Neural crest cell (in vitro differentiated cells): ENCODE results near the gene USP35. TPM values are rescaled to one million over a fixed set of nuclear protein-coding genes. Genes with fewer than 3 reads are reported as not detected.

Experiments
- DNase-seq: peaks from one replicate; pipeline ENCODE4 v3.0.0; 2021; ENCODE audit warnings: low read depth, mixed read lengths, low spot score
- H3K27ac Mint-ChIP-seq: one replicate; pipeline ENCODE4 v1.8.0; 2021; ENCODE audit warnings: mild to moderate bottlenecking, mixed read lengths; ENCODE audit not compliant: unreplicated experiment
- H3K27me3 Mint-ChIP-seq: 2 replicates; pipeline ENCODE4 v1.8.0; 2021; ENCODE audit warnings: low read depth, mild to moderate bottlenecking, mixed read lengths
- H3K36me3 Mint-ChIP-seq: 2 replicates; pipeline ENCODE4 v1.8.0; 2021; ENCODE audit warnings: low read depth, mild to moderate bottlenecking, mixed read lengths
- H3K4me1 Mint-ChIP-seq: 2 replicates; pipeline ENCODE4 v1.8.0; 2021; ENCODE audit warnings: mixed read lengths
- H3K4me3 Mint-ChIP-seq: one replicate; pipeline ENCODE4 v1.8.0; 2021; ENCODE audit warnings: mild to moderate bottlenecking, mixed read lengths
- H3K9me3 Mint-ChIP-seq: 2 replicates; pipeline ENCODE4 v1.8.0; 2021; ENCODE audit warnings: mixed read lengths
- CTCF ChIP-seq: fragments of 200-600 bp; sonication (generic); conservative IDR thresholded peaks from 2 replicates; pipeline ENCODE4 v1.5.0; 2021; ENCODE audit warnings: antibody characterized with exemption, mild to moderate bottlenecking
- total RNA-seq: library from RNA; stranded (reverse); gene quantifications from 2 replicates; pipeline ENCODE4 v1.2.1, GENCODE V29; 2021

USP35 gene
- total RNA-seq, 1 donor from 2014 or later, result 11.1 TPM

GRCh38 chr11:78261828-78262227 is 73.1 kb downstream of the USP35 start:
- Mint-ChIP-seq H3K27me3 (no peaks in the 10 kb centered on the region), H3K36me3 (peaks cover 3% of the 10 kb centered on the region), H3K4me3 (no peak overlapping the region)

GRCh38 chr11:78262238-78262637 is 73.5 kb downstream of the USP35 start:
- no peaks in the 10 kb centered on the region for H3K27me3 Mint-ChIP-seq
- H3K9me3 Mint-ChIP-seq, result no peaks in the 10 kb centered on the region
- peaks cover 7% of the 10 kb centered on the region for H3K4me1 Mint-ChIP-seq
- no peak for TF ChIP-seq CTCF
- no peak overlapping the region for H3K4me3 Mint-ChIP-seq
- DNase-seq, result no peak
- no peak overlapping the region for H3K27ac Mint-ChIP-seq
- peaks cover 3% of the 10 kb centered on the region for H3K36me3 Mint-ChIP-seq

More at GRCh38 chr11:78261828-78262227, 73.1 kb downstream of the USP35 start:
- Mint-ChIP-seq H3K9me3 (no peaks in the 10 kb centered on the region), H3K4me1 (peaks cover 7% of the 10 kb centered on the region), H3K27ac (no peak overlapping the region)
- DNase-seq, result no peak
- no peak for TF ChIP-seq CTCF

GRCh38 chr11:78262691-78263090 is 74.0 kb downstream of the USP35 start:
- DNase-seq, result no peak
- no peak for TF ChIP-seq CTCF
- Mint-ChIP-seq H3K27me3 (no peaks in the 10 kb centered on the region), H3K27ac (no peak overlapping the region), H3K4me3 (no peak overlapping the region), H3K36me3 (peaks cover 3% of the 10 kb centered on the region), H3K9me3 (no peaks in the 10 kb centered on the region), H3K4me1 (peaks cover 7% of the 10 kb centered on the region)

Other genes starting within 250 kb of the USP35 start
- gene INTS4, start 194.3 kb upstream of the USP35 start, total RNA-seq, result 49.7 and 54.4 TPM in 2 replicates
- 1.4 and 1.6 TPM in 2 replicates for gene KCTD14, start 165.6 kb upstream of the USP35 start, total RNA-seq
- not detected in 2 replicates for gene THRSP, start 125.1 kb upstream of the USP35 start, total RNA-seq
- 236 and 251 TPM in 2 replicates for gene NDUFC2, start 109.1 kb upstream of the USP35 start, total RNA-seq
- gene ALG8, start 49.3 kb upstream of the USP35 start, total RNA-seq, result 79.7 and 86.7 TPM in 2 replicates
- gene KCTD21, start 293 bp upstream of the USP35 start, total RNA-seq, result 6.4 and 8.4 TPM in 2 replicates
- 23.4 and 27.9 TPM in 2 replicates for gene GAB2, start 228.9 kb downstream of the USP35 start, total RNA-seq